HepG2 (cell line): ENCODE data around the gene CELF5. TPM values are rescaled to one million over a fixed set of nuclear protein-coding genes. Genes with fewer than 3 reads are reported as not detected.
A peak's percentile ranks its signal among the peaks of the same experiment; 100 is the strongest.

Experiments used
- AFF4 ChIP-seq: sonication (generic); formaldehyde crosslinking; IDR thresholded peaks from 2 replicates; pipeline ENCODE4 v1.4.0; 2020; ENCODE audit warnings: missing genetic modification reagents
- ATM ChIP-seq: fragments of 450-650 bp; IDR thresholded peaks from 2 replicates; pipeline ENCODE4 v1.7.1; 2017; ENCODE audit warnings: mild to moderate bottlenecking, borderline replicate concordance
- CBX1 ChIP-seq: IDR thresholded peaks from one replicate; pipeline ENCODE4 v1.6.1; 2016; ENCODE audit warnings: antibody characterized with exemption, low read depth
- KDM2A ChIP-seq: sonication (generic); formaldehyde crosslinking; IDR thresholded peaks from 2 replicates; pipeline ENCODE4 v1.4.0; 2020; ENCODE audit warnings: low read depth, missing genetic modification reagents, borderline replicate concordance
- KDM6A ChIP-seq: IDR thresholded peaks from 2 replicates; pipeline ENCODE4 v1.6.1; 2016; ENCODE audit warnings: low read depth
- KLF6 ChIP-seq: IDR thresholded peaks from 2 replicates; pipeline ENCODE4 v1.8.0; 2016; ENCODE audit warnings: missing biosample characterization, missing genetic modification reagents
- MEIS1 ChIP-seq: sonication (generic); formaldehyde crosslinking; IDR thresholded peaks from 2 replicates; pipeline ENCODE4 v1.9.0; 2021; ENCODE audit warnings: mild to moderate bottlenecking, missing genetic modification reagents, moderate library complexity, borderline replicate concordance
- RXRB ChIP-seq: IDR thresholded peaks from 2 replicates; pipeline ENCODE4 v1.6.1; 2016; ENCODE audit warnings: borderline replicate concordance, missing genetic modification reagents, missing compliant biosample characterization
- THAP7 ChIP-seq: sonication (generic); formaldehyde crosslinking; IDR thresholded peaks from 2 replicates; pipeline ENCODE4 v1.8.1; 2023; ENCODE audit warnings: mild to moderate bottlenecking, missing genetic modification reagents
- ZBTB2 ChIP-seq: sonication (generic); formaldehyde crosslinking; IDR thresholded peaks from 2 replicates; pipeline ENCODE4 v1.8.0; 2022; ENCODE audit warnings: low read depth, missing genetic modification reagents
- ZBTB26 ChIP-seq: IDR thresholded peaks from 2 replicates; pipeline ENCODE4 v1.6.1; 2016; ENCODE audit warnings: missing compliant biosample characterization, missing genetic modification reagents, borderline replicate concordance
- ZNF33B ChIP-seq: sonication (generic); formaldehyde crosslinking; IDR thresholded peaks from 2 replicates; pipeline ENCODE4 v1.5.1; 2020; ENCODE audit warnings: mild to moderate bottlenecking, missing genetic modification reagents
- ZNF468 ChIP-seq: sonication (generic); formaldehyde crosslinking; IDR thresholded peaks from 2 replicates; pipeline ENCODE4 v1.8.0; 2022; ENCODE audit warnings: mild to moderate bottlenecking, moderate library complexity, missing genetic modification reagents
- ZNF530 ChIP-seq: sonication (generic); formaldehyde crosslinking; IDR thresholded peaks from 2 replicates; pipeline ENCODE4 v1.5.0; 2020; ENCODE audit warnings: low read depth, mild to moderate bottlenecking, missing genetic modification reagents
- ZNF605 ChIP-seq: sonication (generic); formaldehyde crosslinking; IDR thresholded peaks from 2 replicates; pipeline ENCODE4 v1.8.0; 2022; ENCODE audit warnings: mild to moderate bottlenecking, missing genetic modification reagents
- ZNF616 ChIP-seq: sonication (generic); formaldehyde crosslinking; IDR thresholded peaks from 2 replicates; pipeline ENCODE4 v1.5.0; 2020; ENCODE audit warnings: low read depth, mild to moderate bottlenecking, missing genetic modification reagents
- ZNF792 ChIP-seq: IDR thresholded peaks from 2 replicates; pipeline ENCODE4 v1.6.1; 2016
- polyA plus RNA-seq, 8 experiments: library from polyadenylated mRNA; depleted of rRNA in 3 of 8; stranded (reverse) in 7 of 8; unstranded in 1 of 8; fragments of >200 nt; fragmentation: Illumina TruSeq in 4 of 8; extraction: Trizol in 4 of 8; gene quantifications; 2 replicates each; pipeline versions ENCODE4 v1.2.1 to v1.2.3, GENCODE V29; 2011 to 2016; ENCODE audit warnings: low read depth in 4 of 8, missing spikeins in 1 of 8, mixed read lengths in 1 of 8; ENCODE audit not compliant: insufficient read depth in 1 of 8
- total RNA-seq, 5 experiments: library from RNA; depleted of rRNA; stranded (reverse); fragments of >200 nt; fragmentation: Illumina TruSeq; extraction: Trizol; gene quantifications; 2 replicates each; pipeline ENCODE4 v1.2.3, GENCODE V29; 2016; ENCODE audit warnings: low read depth in 1 of 5
- TF ChIP-seq, protein P1 (sequence below): sonication (generic); formaldehyde crosslinking; IDR thresholded peaks from 2 replicates; pipeline ENCODE4 v1.9.0; 2021; ENCODE audit warnings: missing genetic modification reagents, borderline replicate concordance

The CELF5 gene
- total and polyA plus RNA-seq, 2 of the 13 experiments (the other 11 are each of a cell fraction or from before 2014, with no cell fraction given): 0.31 to 0.84 TPM

DNA sequence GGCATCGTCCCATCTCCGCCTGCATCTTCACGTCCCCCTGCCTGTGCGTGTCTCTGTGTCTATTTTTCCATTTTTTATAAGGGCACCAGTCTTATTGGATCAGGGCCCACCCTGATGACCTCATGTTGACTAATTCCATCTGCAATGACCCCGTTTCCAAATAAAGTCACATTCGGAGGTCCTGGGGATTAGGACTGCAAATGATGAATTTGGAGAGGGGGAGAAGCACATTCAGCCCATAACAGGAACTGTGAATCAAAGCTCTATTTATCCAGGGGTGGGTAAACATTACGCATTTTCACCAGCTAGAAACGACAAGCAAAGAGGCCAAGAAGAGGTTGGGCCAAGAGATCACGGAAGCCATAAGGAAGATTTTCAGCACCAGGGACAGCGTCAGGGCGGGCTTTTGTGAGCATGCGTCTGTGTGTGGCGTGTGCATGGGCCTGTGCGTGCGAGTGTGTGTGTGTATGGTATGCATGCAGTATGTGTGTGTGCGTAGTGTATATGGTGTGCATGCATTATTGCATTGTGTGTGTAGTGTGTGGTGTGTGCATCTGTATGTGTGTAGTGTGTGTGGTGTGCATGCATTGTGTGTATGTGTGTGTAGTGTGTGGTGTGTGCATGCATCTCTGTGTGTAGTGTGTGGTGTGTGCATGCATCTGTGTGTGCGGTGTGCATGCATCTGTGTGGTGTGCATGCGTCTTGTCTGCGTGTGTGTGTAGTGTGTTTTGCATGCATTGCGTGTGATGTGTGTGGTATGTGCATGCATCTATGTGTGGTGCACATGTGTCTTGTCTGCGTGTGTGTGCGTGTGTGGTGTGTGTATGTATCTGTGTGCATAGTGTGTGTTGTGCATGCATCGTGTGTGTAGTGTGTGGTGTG, 19.6 kb downstream of the CELF5 start (continued):
- TF ChIP-seq, protein P1, sequence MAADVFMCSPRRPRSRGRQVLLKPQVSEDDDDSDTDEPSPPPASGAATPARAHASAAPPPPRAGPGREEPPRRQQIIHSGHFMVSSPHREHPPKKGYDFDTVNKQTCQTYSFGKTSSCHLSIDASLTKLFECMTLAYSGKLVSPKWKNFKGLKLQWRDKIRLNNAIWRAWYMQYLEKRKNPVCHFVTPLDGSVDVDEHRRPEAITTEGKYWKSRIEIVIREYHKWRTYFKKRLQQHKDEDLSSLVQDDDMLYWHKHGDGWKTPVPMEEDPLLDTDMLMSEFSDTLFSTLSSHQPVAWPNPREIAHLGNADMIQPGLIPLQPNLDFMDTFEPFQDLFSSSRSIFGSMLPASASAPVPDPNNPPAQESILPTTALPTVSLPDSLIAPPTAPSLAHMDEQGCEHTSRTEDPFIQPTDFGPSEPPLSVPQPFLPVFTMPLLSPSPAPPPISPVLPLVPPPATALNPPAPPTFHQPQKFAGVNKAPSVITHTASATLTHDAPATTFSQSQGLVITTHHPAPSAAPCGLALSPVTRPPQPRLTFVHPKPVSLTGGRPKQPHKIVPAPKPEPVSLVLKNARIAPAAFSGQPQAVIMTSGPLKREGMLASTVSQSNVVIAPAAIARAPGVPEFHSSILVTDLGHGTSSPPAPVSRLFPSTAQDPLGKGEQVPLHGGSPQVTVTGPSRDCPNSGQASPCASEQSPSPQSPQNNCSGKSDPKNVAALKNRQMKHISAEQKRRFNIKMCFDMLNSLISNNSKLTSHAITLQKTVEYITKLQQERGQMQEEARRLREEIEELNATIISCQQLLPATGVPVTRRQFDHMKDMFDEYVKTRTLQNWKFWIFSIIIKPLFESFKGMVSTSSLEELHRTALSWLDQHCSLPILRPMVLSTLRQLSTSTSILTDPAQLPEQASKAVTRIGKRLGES (CRISPR knock-in tag): no peak; the same call in 1 of the 2 replicates
- TF ChIP-seq KLF6 (CRISPR knock-in tag) (peak; percentile 62; the same call in 1 of the 2 replicates), ZNF605 (CRISPR knock-in tag) (peak; percentile 72; the same call in 1 of the 2 replicates), RXRB (CRISPR knock-in tag) (peak; percentile 18; the same call in 1 of the 2 replicates), THAP7 (CRISPR knock-in tag) (no peak), ZNF33B (no peak), MEIS1 (CRISPR knock-in tag) (no peak), ZNF468 (no peak), KDM2A (CRISPR knock-in tag) (peak; percentile 62; the same call in 1 of the 2 replicates), CBX1 (no peak), ZNF616 (CRISPR knock-in tag) (no peak), ZNF530 (CRISPR knock-in tag) (0 out of 2 replicates have a peak, but pooled peaks have one; percentile 61), KDM6A (CRISPR knock-in tag) (no peak), ZBTB26 (CRISPR knock-in tag) (peak; percentile 80; the same call in 1 of the 2 replicates), ZBTB2 (0 out of 2 replicates have a peak, but pooled peaks have one; percentile 28), ATM (no peak), AFF4 (CRISPR knock-in tag) (no peak), ZNF792 (CRISPR knock-in tag) (0 out of 2 replicates have a peak, but pooled peaks have one; percentile 53)
